ENCODE data around the gene PIERCE2.
"Not testable (repeated sequence)": the region's sequence is repeated elsewhere in the genome, so short reads cannot be mapped to it uniquely, and the experiment has no call there.

The PIERCE2 gene

GRCh38 chr15:55446379-55447029 lies 38.2 kb downstream of the PIERCE2 start:
- not testable (repeated sequence) for H3K4me2 ChIP-seq (ENCODE audit: low read depth, low read length, poor library complexity, severe bottlenecking); H3K4me3 ChIP-seq (ENCODE audit: low read length, poor library complexity, severe bottlenecking); H3K9me3 ChIP-seq (ENCODE audit: insufficient read depth, low read depth, low read length); H3K79me2 ChIP-seq (ENCODE audit: insufficient read depth, low read length); H3K9me2 ChIP-seq (replicated peaks; ENCODE audit: low read depth, low read length); H2AFZ ChIP-seq (ENCODE audit: low read length); H4K20me1 ChIP-seq (ENCODE audit: insufficient read depth, low read length, poor library complexity, severe bottlenecking); H3F3A ChIP-seq (ENCODE audit: low read depth); H3K36me3 ChIP-seq (ENCODE audit: insufficient read depth, low read length); H3K9ac ChIP-seq (ENCODE audit: low read depth, low read length, poor library complexity, severe bottlenecking); H3K27me3 ChIP-seq (ENCODE audit: insufficient read depth, low read length, poor library complexity, severe bottlenecking); H3K4me1 ChIP-seq (ENCODE audit: insufficient read depth, low read length, poor library complexity, severe bottlenecking)

- H4K20me1 ChIP-seq (ENCODE audit: insufficient read depth, low read length, poor library complexity, severe bottlenecking); H3K9ac ChIP-seq (ENCODE audit: low read depth, low read length, poor library complexity, severe bottlenecking); H3K9me3 ChIP-seq (ENCODE audit: insufficient read depth, low read depth, low read length); H3K4me2 ChIP-seq (ENCODE audit: low read depth, low read length, poor library complexity, severe bottlenecking); H2AFZ ChIP-seq (ENCODE audit: low read length); H3K79me2 ChIP-seq (ENCODE audit: insufficient read depth, low read length); H3K9me2 ChIP-seq (replicated peaks; ENCODE audit: low read depth, low read length); H3K4me3 ChIP-seq (ENCODE audit: low read length, poor library complexity, severe bottlenecking); H3F3A ChIP-seq (ENCODE audit: low read depth); H3K27me3 ChIP-seq (ENCODE audit: insufficient read depth, low read length, poor library complexity, severe bottlenecking); H3K36me3 ChIP-seq (ENCODE audit: insufficient read depth, low read length); H3K4me1 ChIP-seq (ENCODE audit: insufficient read depth, low read length, poor library complexity, severe bottlenecking): not testable (repeated sequence)
Observed at GRCh38 chr15:55447030-55447394, 38.7 kb downstream of the PIERCE2 start.

GRCh38 chr15:55457401-55458022 lies 49.2 kb downstream of the PIERCE2 start:
- Histone ChIP-seq H3K27me3 (ENCODE audit: insufficient read depth, low read length, poor library complexity, severe bottlenecking) (no peaks in the 10 kb centered on the region), H3K9ac (ENCODE audit: low read depth, low read length, poor library complexity, severe bottlenecking) (no peak overlapping the region), H3F3A (ENCODE audit: low read depth) (no peaks in the 10 kb centered on the region), H3K4me2 (ENCODE audit: low read depth, low read length, poor library complexity, severe bottlenecking) (no peak overlapping the region), H3K9me3 (ENCODE audit: insufficient read depth, low read depth, low read length) (no peaks in the 10 kb centered on the region), H3K4me3 (ENCODE audit: low read length, poor library complexity, severe bottlenecking) (no peak overlapping the region), H4K20me1 (ENCODE audit: insufficient read depth, low read length, poor library complexity, severe bottlenecking) (no peaks in the 10 kb centered on the region), H3K4me1 (ENCODE audit: insufficient read depth, low read length, poor library complexity, severe bottlenecking) (no peaks in the 10 kb centered on the region), H2AFZ (ENCODE audit: low read length) (no peak overlapping the region), H3K36me3 (ENCODE audit: insufficient read depth, low read length) (no peaks in the 10 kb centered on the region), H3K9me2 (replicated peaks; ENCODE audit: low read depth, low read length) (no peaks in the 10 kb centered on the region), H3K79me2 (ENCODE audit: insufficient read depth, low read length) (no peaks in the 10 kb centered on the region)
- TF ChIP-seq EZH2phosphoT487 (IDR thresholded peaks at IDR 0.05; ENCODE audit: borderline replicate concordance) = no peak
- TF ChIP-seq CTCF (conservative IDR thresholded peaks at IDR 0.05; ENCODE audit: low read length) = no peak

- H3K36me3 ChIP-seq (ENCODE audit: insufficient read depth, low read length) = no peaks in the 10 kb centered on the region
- no peaks in the 10 kb centered on the region for H3K9me3 ChIP-seq (ENCODE audit: insufficient read depth, low read depth, low read length)
- H3K4me1 ChIP-seq (ENCODE audit: insufficient read depth, low read length, poor library complexity, severe bottlenecking) = no peaks in the 10 kb centered on the region
- H3K4me3 ChIP-seq (ENCODE audit: low read length, poor library complexity, severe bottlenecking) = no peak overlapping the region
- no peak overlapping the region for H3K9ac ChIP-seq (ENCODE audit: low read depth, low read length, poor library complexity, severe bottlenecking)
- H2AFZ ChIP-seq (ENCODE audit: low read length) = no peak overlapping the region
- no peaks in the 10 kb centered on the region for H3K9me2 ChIP-seq (replicated peaks; ENCODE audit: low read depth, low read length)
- H4K20me1 ChIP-seq (ENCODE audit: insufficient read depth, low read length, poor library complexity, severe bottlenecking) = no peaks in the 10 kb centered on the region
- no peaks in the 10 kb centered on the region for H3K79me2 ChIP-seq (ENCODE audit: insufficient read depth, low read length)
- H3K27me3 ChIP-seq (ENCODE audit: insufficient read depth, low read length, poor library complexity, severe bottlenecking) = no peaks in the 10 kb centered on the region
- no peak overlapping the region for H3K4me2 ChIP-seq (ENCODE audit: low read depth, low read length, poor library complexity, severe bottlenecking)
- H3F3A ChIP-seq (ENCODE audit: low read depth) = no peaks in the 10 kb centered on the region
- no peak for TF ChIP-seq EZH2phosphoT487 (IDR thresholded peaks at IDR 0.05; ENCODE audit: borderline replicate concordance)
Observed at GRCh38 chr15:55461447-55461846, 53.2 kb downstream of the PIERCE2 start.

All from Loucy (cell line).